Panc1 (cell line): ENCODE results near the gene SLC6A19. TPM values are rescaled to one million over a fixed set of nuclear protein-coding genes. Genes with fewer than 3 reads are reported as not detected.

ENCODE experiments used
- ATAC-seq: fragments of 200-7000 bp; cut with Tn5 transposase; 2 replicates; pipeline ENCODE4 v1.9.1; 2020; ENCODE audit warnings: mild to moderate bottlenecking, moderate library complexity
- BruUV-seq: library from RNA; stranded (reverse); fragments of 400-500 nt; replicated peaks from 2 replicates; lab custom pipeline; 2021; lab: Mats Ljungman, UMichigan
- CTCF ChIA-PET: fragments of 300-600 bp; sonication (Branson Sonifier 250); formaldehyde crosslinking; loops from one replicate; lab custom pipeline; 2022; ENCODE audit warnings: antibody characterized with exemption; lab: Charles Lee
- POLR2A ChIA-PET: fragments of 300-600 bp; sonication (Branson Sonifier 250); formaldehyde crosslinking; loops from one replicate; lab custom pipeline; 2022; ENCODE audit warnings: antibody characterized with exemption; lab: Charles Lee
- DNase-seq: peaks from one replicate; pipeline ENCODE4 v3.0.0-alpha.2; 2010; ENCODE audit warnings: low read depth, low spot score
- H3K27ac ChIP-seq: 2 replicates; pipeline ENCODE4 v1.5.1; 2011; ENCODE audit warnings: mild to moderate bottlenecking, low read length, inconsistent platforms
- H3K27me3 ChIP-seq: fragments of 200-500 bp; sonication (Bioruptor generic); 2 replicates; pipeline ENCODE4 v1.6.0; 2014; ENCODE audit warnings: low read length, inconsistent platforms; ENCODE audit not compliant: control insufficient read depth, insufficient read depth
- H3K36me3 ChIP-seq: fragments of 200-500 bp; sonication (Bioruptor generic); 2 replicates; pipeline ENCODE4 v1.5.1; 2014; ENCODE audit warnings: inconsistent platforms, mild to moderate bottlenecking, low read length, moderate library complexity; ENCODE audit not compliant: control insufficient read depth, insufficient read depth
- H3K4me1 ChIP-seq: 2 replicates; pipeline ENCODE4 v1.5.1; 2011; ENCODE audit warnings: inconsistent platforms, mild to moderate bottlenecking, low read length, moderate library complexity; ENCODE audit not compliant: control insufficient read depth, insufficient read depth
- H3K4me3 ChIP-seq, 2 experiments: 2 replicates each; pipeline ENCODE4 v1.5.1; 2011 to 2012; ENCODE audit warnings: low read depth in 2 of 2, low read length in 2 of 2, mild to moderate bottlenecking in 2 of 2, inconsistent platforms in 1 of 2, moderate library complexity in 1 of 2
- H3K9me3 ChIP-seq: fragments of 200-500 bp; sonication (Bioruptor generic); 2 replicates; pipeline ENCODE4 v1.5.1; 2014; ENCODE audit warnings: low read depth, mild to moderate bottlenecking, inconsistent platforms, low read length, moderate library complexity; ENCODE audit not compliant: control insufficient read depth, insufficient read depth
- CTCF ChIP-seq: fragments of 450-650 bp; IDR thresholded peaks from 2 replicates; pipeline ENCODE4 v1.5.1; 2017; ENCODE audit warnings: mild to moderate bottlenecking
- POLR2AphosphoS5 ChIP-seq: IDR thresholded peaks from 2 replicates; pipeline ENCODE4 v1.6.1; 2012; ENCODE audit warnings: mild to moderate bottlenecking, low read depth, low read length, moderate library complexity
- REST ChIP-seq, 2 experiments: IDR thresholded peaks; 2 replicates each; pipeline ENCODE4 v1.6.1; 2011 to 2012; ENCODE audit warnings: low read depth in 2 of 2, control low read depth in 1 of 2, low read length in 1 of 2, mild to moderate bottlenecking in 1 of 2, moderate library complexity in 1 of 2; ENCODE audit not compliant: insufficient read depth in 1 of 2
- SIN3A ChIP-seq: IDR thresholded peaks from 2 replicates; pipeline ENCODE4 v1.6.1; 2012; ENCODE audit warnings: low read depth, mild to moderate bottlenecking, low read length, moderate library complexity, borderline replicate concordance; ENCODE audit not compliant: insufficient read depth
- TCF7L2 ChIP-seq: IDR thresholded peaks from 2 replicates; pipeline ENCODE4 v1.6.1; 2011; ENCODE audit warnings: mild to moderate bottlenecking, low read depth, low read length, inconsistent platforms
- in situ Hi-C: cut with HindIII; loops from 2 replicates; pipeline ENCODE4 v1.10.0; 2016; ENCODE audit warnings: low sequenced_read_pairs, low pct_unique_long_range_greater_than_20kb
- intact Hi-C: fragments of 100-400 bp; cut with micrococcal nuclease; formaldehyde crosslinking; loops from one replicate; pipeline ENCODE4 v1.10.0; 2022; ENCODE audit not compliant: unreplicated experiment
- total RNA-seq: library from RNA; stranded (reverse); gene quantifications from one replicate; pipeline ENCODE4 v1.2.1, GENCODE V29; 2021; ENCODE audit not compliant: unreplicated experiment

The SLC6A19 gene
- total RNA-seq, 1 experiment from 2014 or later: 0.23 TPM

GRCh38 chr5:1184163-1184470, 17.3 kb upstream of the SLC6A19 start:
- Histone ChIP-seq H3K27ac (no peak overlapping the region), H3K4me3 (no peak overlapping the region), H3K4me1 (peaks cover 7% of the 10 kb centered on the region), H3K36me3 (no peaks in the 10 kb centered on the region), H3K9me3 (no peaks in the 10 kb centered on the region), H3K27me3 (peaks cover 3% of the 10 kb centered on the region; the same call in 1 of the 2 replicates)
- no TSS peak for BruUV-seq
- POLR2A ChIA-PET: no interaction called here
- in situ Hi-C loops: no loop called here
- ATAC-seq (no peak), DNase-seq (no peak)
- CTCF ChIA-PET: no interaction called here
- intact Hi-C loops: no loop called here
- TF ChIP-seq TCF7L2: no peak
- no peak for TF ChIP-seq REST (IDR thresholded peaks at IDR 0.05; ENCODE audit: insufficient read depth in 1 of 2, low read depth in 2 of 2, low read length in 1 of 2)
- no peak for TF ChIP-seq SIN3A
- TF ChIP-seq POLR2AphosphoS5: no peak
- no peak for TF ChIP-seq CTCF

GRCh38 chr5:1184481-1184880, 16.9 kb upstream of the SLC6A19 start:
- H3K4me1 ChIP-seq: peaks cover 7% of the 10 kb centered on the region
- CTCF ChIA-PET: no interaction called here

More at GRCh38 chr5:1184481-1184880, 16.9 kb upstream of the SLC6A19 start:
- in situ Hi-C loops: no loop called here
- no TSS peak for BruUV-seq
- DNase-seq: no peak
- POLR2A ChIA-PET: no interaction called here
- H3K27me3 ChIP-seq: peaks cover 3% of the 10 kb centered on the region; the same call in 1 of the 2 replicates
- H3K9me3 ChIP-seq: no peaks in the 10 kb centered on the region
- intact Hi-C loops: no loop called here
- ATAC-seq: no peak
- H3K36me3 ChIP-seq: no peaks in the 10 kb centered on the region
- TF ChIP-seq REST (IDR thresholded peaks at IDR 0.05; ENCODE audit: insufficient read depth in 1 of 2, low read depth in 2 of 2, low read length in 1 of 2): no peak
- TF ChIP-seq POLR2AphosphoS5: no peak
- no peak for TF ChIP-seq TCF7L2
- TF ChIP-seq CTCF: no peak
- no peak for TF ChIP-seq SIN3A
- no peak overlapping the region for H3K27ac ChIP-seq
- H3K4me3 ChIP-seq: no peak overlapping the region
